Activated CD8-positive, alpha-beta T cell treated with anti-CD3 and anti-CD28 coated beads for 36 hours (primary cell): Measurements from ENCODE around the gene TOP1. TPM values are rescaled to one million over a fixed set of nuclear protein-coding genes. Genes with fewer than 3 reads are reported as not detected.
A peak's percentile ranks its signal among the peaks of the same experiment; 100 is the strongest.
"Not testable (repeated sequence)": the region's sequence is repeated elsewhere in the genome, so short reads cannot be mapped to it uniquely, and the experiment has no call there.

ENCODE experiments used
- ATAC-seq: fragments of 200-7000 bp; cut with Tn5 transposase; one replicate; pipeline ENCODE4 v1.10.0; 2021; ENCODE audit warnings: mild to moderate bottlenecking, moderate library complexity
- CTCF ChIA-PET: fragments of 350-600 bp; sonication (Branson Sonifier 250); formaldehyde crosslinking; loops from one replicate; lab custom pipeline; 2021; ENCODE audit warnings: antibody characterized with exemption; lab: Charles Lee
- POLR2A ChIA-PET: fragments of 350-600 bp; sonication (Branson Sonifier 250); formaldehyde crosslinking; loops from one replicate; lab custom pipeline; 2021; ENCODE audit warnings: antibody characterized with exemption; lab: Charles Lee
- DNase-seq: peaks from one replicate; pipeline ENCODE4 v3.0.0-alpha.2; 2020
- H3K27ac Mint-ChIP-seq: one replicate; pipeline ENCODE4 v1.8.0; 2021; ENCODE audit warnings: mild to moderate bottlenecking, mixed read lengths
- H3K27me3 Mint-ChIP-seq: one replicate; pipeline ENCODE4 v1.8.0; 2021; ENCODE audit warnings: mixed read lengths
- H3K36me3 Mint-ChIP-seq: one replicate; pipeline ENCODE4 v1.8.0; 2021; ENCODE audit warnings: low read depth, mixed read lengths
- H3K4me1 Mint-ChIP-seq: one replicate; pipeline ENCODE4 v1.8.0; 2021; ENCODE audit warnings: low read depth, mixed read lengths
- H3K4me3 Mint-ChIP-seq: one replicate; pipeline ENCODE4 v1.8.0; 2021; ENCODE audit warnings: mild to moderate bottlenecking, moderate library complexity, mixed read lengths
- H3K9me3 Mint-ChIP-seq: one replicate; pipeline ENCODE4 v1.8.0; 2021; ENCODE audit warnings: mixed read lengths
- intact Hi-C: fragments of 100-400 bp; cut with micrococcal nuclease; formaldehyde crosslinking; loops from one replicate; pipeline ENCODE4 v1.10.0; 2022
- total RNA-seq, 2 experiments: library from RNA; stranded (reverse); gene quantifications; one replicate each; pipeline ENCODE4 v1.2.3, GENCODE V29; 2021
- TF ChIP-seq, protein P1 (sequence below): fragments of 200-600 bp; IDR thresholded peaks from one replicate; pipeline ENCODE4 v1.8.0; 2022; ENCODE audit warnings: antibody characterized with exemption, mild to moderate bottlenecking

TOP1 gene
- total RNA-seq, 2 experiments from 2014 or later, result 81.0 to 81.1 TPM

- H3K4me1 Mint-ChIP-seq, result peaks cover 3% of the 10 kb centered on the region
- H3K36me3 Mint-ChIP-seq, result peaks cover 29% of the 10 kb centered on the region
- H3K27ac Mint-ChIP-seq, result no peak overlapping the region
- intact Hi-C loops, result no loop called here
- H3K27me3 Mint-ChIP-seq, result no peaks in the 10 kb centered on the region
- H3K4me3 Mint-ChIP-seq, result no peak overlapping the region
- ChIA-PET POLR2A (no interaction called here), CTCF (interaction anchor here (0.6 to 3.0 kb wide), 7 partner anchors 8 to 149 kb away, joined by 3 to 13 read pairs (median 3); no protein-coding TSS in a partner anchor)
- ATAC-seq, result no peak
- TF ChIP-seq, protein P1, sequence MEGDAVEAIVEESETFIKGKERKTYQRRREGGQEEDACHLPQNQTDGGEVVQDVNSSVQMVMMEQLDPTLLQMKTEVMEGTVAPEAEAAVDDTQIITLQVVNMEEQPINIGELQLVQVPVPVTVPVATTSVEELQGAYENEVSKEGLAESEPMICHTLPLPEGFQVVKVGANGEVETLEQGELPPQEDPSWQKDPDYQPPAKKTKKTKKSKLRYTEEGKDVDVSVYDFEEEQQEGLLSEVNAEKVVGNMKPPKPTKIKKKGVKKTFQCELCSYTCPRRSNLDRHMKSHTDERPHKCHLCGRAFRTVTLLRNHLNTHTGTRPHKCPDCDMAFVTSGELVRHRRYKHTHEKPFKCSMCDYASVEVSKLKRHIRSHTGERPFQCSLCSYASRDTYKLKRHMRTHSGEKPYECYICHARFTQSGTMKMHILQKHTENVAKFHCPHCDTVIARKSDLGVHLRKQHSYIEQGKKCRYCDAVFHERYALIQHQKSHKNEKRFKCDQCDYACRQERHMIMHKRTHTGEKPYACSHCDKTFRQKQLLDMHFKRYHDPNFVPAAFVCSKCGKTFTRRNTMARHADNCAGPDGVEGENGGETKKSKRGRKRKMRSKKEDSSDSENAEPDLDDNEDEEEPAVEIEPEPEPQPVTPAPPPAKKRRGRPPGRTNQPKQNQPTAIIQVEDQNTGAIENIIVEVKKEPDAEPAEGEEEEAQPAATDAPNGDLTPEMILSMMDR, result no peak
- no peaks in the 10 kb centered on the region for H3K9me3 Mint-ChIP-seq
- DNase-seq, result no peak
Measured at GRCh38 chr20:41110930-41111577, 82.4 kb downstream of the TOP1 start.

DNA sequence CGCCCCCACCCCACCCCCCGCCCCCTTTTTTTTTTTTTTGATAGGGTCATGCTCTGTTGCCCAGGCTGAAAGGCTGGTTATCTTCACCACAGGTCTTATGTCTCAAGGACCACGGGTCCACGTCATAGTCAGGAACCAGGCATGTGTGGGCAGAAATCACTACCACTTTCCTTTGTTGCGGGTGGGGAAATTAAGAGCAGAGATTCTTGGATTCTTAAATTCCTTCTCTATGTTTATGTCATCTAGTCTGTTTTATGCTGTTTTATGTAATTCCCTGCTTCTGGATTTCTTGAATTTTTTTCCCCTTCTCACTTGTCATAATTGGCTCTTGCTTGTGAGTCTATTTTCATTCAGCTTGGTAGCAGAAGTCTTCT is 82.9 kb downstream of the TOP1 start:
- no peak for DNase-seq
- ChIA-PET CTCF (interaction anchor here (1.1 to 3.0 kb wide), 7 partner anchors 9 to 149 kb away, joined by 3 to 13 read pairs (median 3); no protein-coding TSS in a partner anchor), POLR2A (no interaction called here)
- ATAC-seq, result no peak
- H3K27me3 Mint-ChIP-seq, result no peaks in the 10 kb centered on the region
- intact Hi-C loops, result no loop called here
- no peaks in the 10 kb centered on the region for H3K9me3 Mint-ChIP-seq
- H3K36me3 Mint-ChIP-seq, result peaks cover 33% of the 10 kb centered on the region
- H3K4me3 Mint-ChIP-seq, result no peak overlapping the region
- peak overlapping the region; percentile 28 for H3K27ac Mint-ChIP-seq
- peaks cover 3% of the 10 kb centered on the region for H3K4me1 Mint-ChIP-seq
- TF ChIP-seq, protein P1, result no peak

DNA sequence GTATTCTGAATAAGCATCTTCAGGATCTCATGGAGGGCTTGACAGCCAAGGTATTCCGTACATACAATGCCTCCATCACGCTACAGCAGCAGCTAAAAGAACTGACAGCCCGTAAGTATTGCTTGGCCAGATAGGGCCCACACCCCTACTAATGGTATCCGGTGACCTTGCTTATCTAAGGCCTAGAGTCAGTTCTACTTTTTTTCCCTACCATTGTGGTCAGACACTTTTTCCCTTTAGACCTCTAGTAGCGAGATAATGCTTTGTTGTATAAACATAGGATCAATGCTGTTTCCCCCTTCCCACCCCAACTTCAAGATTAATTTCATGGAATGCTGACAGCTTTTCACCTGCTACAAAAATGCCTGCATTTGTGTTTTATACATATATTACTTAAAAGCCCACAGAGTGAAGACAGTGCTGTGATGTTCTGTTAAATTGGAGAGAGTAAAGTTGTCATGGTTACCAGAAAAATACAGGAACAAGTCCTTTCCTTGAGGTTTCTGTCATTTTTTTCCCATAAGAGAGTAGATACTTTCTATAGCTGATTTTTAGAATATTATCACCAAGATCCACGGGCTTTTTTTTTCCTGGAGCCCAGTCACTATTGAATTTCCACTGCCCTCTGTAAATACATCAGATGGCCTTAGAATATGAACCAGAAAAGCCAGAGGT is 87.8 kb downstream of the TOP1 start:
- Mint-ChIP-seq H3K9me3 (no peaks in the 10 kb centered on the region), H3K4me1 (peaks cover 5% of the 10 kb centered on the region), H3K27me3 (no peaks in the 10 kb centered on the region), H3K36me3 (peaks cover 51% of the 10 kb centered on the region), H3K4me3 (no peak overlapping the region), H3K27ac (peak overlapping the region; percentile 47)
- intact Hi-C loops, result no loop called here
- CTCF ChIA-PET, result interaction anchor here (1.0 to 1.2 kb wide), 2 partner anchors 21 to 126 kb away, joined by 3 read pairs; no protein-coding TSS in a partner anchor
- POLR2A ChIA-PET, result interaction anchor here (1.8 kb wide), 1 partner anchor 11 kb away, joined by 6 read pairs; no protein-coding TSS in a partner anchor
- DNase-seq, result no peak
- no peak for ATAC-seq
- TF ChIP-seq, protein P1, result no peak

- H3K9me3 Mint-ChIP-seq, H3K4me1 Mint-ChIP-seq, intact Hi-C loops, H3K4me3 Mint-ChIP-seq, H3K27me3 Mint-ChIP-seq, DNase-seq, ATAC-seq: not testable (repeated sequence)
- CTCF ChIA-PET, result interaction anchor here (1.1 to 2.1 kb wide), 4 partner anchors 15 to 132 kb away, joined by 3 to 10 read pairs (median 5); no protein-coding TSS in a partner anchor
- peaks cover 56% of the 10 kb centered on the region for H3K36me3 Mint-ChIP-seq
- POLR2A ChIA-PET, result interaction anchor here (0.6 to 2.0 kb wide), 2 partner anchors 13 to 32 kb away, joined by 3 to 5 read pairs; no protein-coding TSS in a partner anchor
- H3K27ac Mint-ChIP-seq, result peak overlapping the region; percentile 43
Measured at GRCh38 chr20:41118159-41118558, 89.5 kb downstream of the TOP1 start.

DNA sequence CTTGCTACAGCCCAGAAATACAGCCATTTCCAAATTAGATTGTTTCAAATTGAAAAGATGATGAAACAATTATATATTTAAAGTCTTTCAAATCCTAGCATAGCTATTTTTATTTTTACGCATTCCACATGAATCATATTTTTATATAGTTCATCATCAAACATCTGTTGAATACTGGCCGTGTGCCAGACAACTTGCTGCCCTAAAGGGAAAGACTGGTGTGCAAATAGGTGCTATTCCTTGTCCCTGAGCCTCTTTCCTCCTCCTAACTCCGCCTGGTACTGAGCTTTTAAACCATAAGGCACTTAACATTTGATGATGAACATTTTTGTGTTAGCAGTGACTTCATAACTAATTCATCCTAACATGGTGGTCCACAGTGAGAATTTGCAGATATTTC is 90.0 kb downstream of the TOP1 start:
- Mint-ChIP-seq H3K4me3 (no peak overlapping the region), H3K4me1 (peaks cover 4% of the 10 kb centered on the region), H3K27me3 (no peaks in the 10 kb centered on the region), H3K9me3 (no peaks in the 10 kb centered on the region), H3K36me3 (peaks cover 57% of the 10 kb centered on the region), H3K27ac (no peak overlapping the region)
- POLR2A ChIA-PET, result interaction anchor here (0.6 to 2.0 kb wide), 2 partner anchors 14 to 33 kb away, joined by 3 to 5 read pairs; no protein-coding TSS in a partner anchor
- TF ChIP-seq, protein P1, result no peak
- ATAC-seq (no peak), DNase-seq (no peak)
- intact Hi-C loops, result no loop called here
- CTCF ChIA-PET, result interaction anchor here (1.1 to 2.1 kb wide), 5 partner anchors 15 to 132 kb away, joined by 3 to 10 read pairs (median 3); no protein-coding TSS in a partner anchor
